Pons (tissue), 1 donor: ENCODE measurements around the gene SNX7.
A peak's percentile ranks its signal among the peaks of the same experiment; 100 is the strongest.

Experiments
- DNase-seq: peaks from one replicate; pipeline ENCODE4 v3.0.0-alpha.2; 2016; ENCODE audit warnings: low spot score

Gene SNX7

DNA sequence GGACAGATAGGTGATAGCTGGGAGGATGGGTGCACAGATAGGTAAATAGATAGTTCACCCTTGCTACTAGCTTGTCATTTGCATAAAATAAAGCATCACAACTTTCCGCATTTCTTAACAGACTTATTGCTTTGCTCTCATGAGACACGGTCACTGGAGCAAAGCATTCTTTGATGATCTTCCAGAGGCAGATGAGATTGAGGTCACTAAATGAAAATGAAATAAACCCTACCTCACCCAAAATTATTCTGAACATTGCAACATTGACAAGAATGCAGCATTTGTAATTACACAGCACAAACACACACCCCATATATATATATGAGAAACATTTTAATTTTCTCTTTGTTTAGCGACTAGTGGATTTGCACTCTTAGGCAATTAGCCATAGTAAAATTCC, 107.6 kb downstream of the SNX7 start:
- no peak for DNase-seq

DNA sequence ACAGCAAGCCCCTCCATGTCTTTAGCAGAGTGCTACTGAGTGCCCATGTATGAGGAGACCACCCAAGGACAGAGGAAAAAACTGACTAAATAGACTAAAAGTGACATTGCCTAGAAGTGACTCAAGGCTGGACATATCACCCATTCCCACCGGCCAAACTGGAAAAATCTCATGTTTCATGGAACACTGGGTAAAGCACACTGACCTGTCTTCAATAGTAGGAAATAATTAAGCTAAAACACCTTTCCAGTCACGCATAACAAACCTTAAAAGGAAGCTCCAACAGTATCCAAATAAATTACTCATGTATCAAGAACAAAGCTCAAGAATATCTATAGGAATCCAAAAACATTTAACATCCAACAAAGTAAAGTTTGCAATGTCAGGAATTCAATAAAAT, 120.4 kb downstream of the SNX7 start:
- DNase-seq: no peak

DNA sequence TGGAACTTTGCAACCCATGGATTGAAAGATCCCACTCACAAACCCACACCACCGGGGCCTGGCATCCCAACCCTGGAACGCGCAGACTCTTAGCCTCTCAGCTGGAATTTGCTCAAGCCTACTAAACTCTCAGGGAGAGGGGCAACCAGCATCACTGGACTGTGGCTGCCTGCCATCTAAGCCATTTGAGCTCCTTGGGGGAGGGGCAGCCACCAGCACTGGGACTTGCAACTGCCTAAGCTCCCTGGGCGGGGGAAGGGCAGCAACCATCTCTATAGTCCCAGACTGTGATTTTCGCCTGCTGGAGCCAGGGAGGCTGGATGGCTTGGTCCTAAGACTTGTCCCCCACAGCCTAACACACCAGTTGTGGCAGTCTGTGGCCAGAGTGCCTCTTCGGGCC, 122.3 kb downstream of the SNX7 start:
- no peak for DNase-seq

DNA sequence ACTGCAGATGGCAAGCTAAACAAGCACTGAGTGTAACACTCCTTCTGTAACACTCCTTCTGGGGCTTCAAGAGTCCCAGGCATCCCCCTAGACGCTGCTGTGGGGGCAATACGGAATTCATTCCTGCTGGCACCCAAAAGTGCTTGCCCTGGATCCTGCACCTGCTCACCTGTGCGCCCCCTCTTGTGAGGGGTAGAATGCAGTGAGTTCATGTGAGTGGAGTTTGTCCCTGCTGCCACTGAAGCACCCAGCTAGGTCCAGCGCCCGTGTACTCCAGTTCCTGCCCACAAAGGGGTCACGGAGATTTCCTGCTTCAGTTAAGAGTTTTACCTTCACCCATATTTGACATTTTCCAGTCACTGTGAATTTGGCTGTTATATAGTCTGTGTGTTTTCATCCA, 130.0 kb downstream of the SNX7 start:
- no peak for DNase-seq

DNA sequence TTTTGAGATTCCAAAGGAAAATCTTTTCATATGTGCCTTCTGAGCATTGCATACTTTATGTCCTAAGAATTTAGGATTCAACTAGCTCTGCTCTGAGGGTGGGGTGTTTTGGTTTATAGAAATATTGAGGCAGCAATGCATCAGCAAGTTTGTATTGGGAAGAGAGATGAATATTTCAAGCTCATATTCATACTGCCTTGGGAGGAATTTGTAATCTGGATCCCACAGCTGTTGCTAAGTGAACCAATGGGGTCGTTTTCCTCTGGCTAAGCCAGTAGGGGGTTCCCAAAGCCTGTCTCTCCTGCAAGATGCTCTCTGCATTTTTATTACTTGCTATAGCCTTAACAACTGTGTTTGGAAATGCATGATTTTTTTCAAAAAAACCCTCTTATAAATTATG, 130.6 kb downstream of the SNX7 start:
- DNase-seq: no peak

DNA sequence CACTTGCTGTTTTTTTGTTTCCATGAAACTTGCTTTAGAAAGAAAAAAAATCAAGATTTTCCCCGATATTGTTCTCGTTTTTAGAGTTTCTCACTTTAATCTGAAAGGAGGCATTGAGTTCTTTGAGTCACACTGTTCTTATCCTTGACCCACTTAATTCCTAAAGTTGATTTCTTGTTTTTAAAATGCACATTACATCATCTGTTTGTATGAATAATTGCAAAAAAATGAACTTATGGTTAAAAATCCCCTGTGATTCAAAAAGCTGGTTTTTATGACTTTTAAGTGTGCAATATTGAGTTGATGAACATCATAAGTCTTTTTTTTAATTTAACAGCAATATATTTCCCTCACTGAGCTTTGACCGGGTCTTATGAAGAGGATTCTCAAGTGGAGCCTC, 131.6 kb downstream of the SNX7 start:
- no peak for DNase-seq

DNA sequence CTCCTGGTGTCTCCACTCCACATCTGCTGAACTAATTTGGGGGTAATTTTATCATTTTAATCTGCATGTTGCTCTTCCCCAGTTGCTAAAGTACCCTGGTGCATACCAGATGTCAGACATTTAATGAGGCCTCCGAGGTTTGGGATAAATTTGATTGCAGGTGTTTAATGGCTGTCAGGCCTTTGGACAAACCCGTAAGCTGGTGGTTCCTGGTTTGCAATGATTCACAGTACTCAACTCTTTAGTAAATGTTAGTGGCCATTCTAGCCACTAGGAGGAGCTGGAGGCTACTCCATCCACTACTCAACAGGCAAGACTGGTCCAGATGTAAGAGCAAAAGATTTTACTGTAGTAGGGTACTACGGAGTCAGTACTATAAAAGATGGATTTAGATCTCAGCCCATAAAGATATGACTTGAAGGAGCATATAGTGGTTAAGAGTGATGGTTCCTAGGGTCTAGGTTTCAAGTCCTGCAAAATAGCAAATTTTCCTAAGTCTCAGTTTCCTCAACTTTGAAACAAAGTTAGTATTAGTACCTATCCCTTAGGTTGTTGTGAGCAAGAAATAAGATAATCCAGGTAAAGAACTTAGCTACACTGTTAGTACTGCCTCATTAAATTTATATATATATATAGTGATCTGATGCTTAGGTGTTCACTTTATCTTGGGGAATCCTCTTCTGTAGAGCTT, 132.8 kb downstream of the SNX7 start:
- DNase-seq: peak; percentile 86

DNA sequence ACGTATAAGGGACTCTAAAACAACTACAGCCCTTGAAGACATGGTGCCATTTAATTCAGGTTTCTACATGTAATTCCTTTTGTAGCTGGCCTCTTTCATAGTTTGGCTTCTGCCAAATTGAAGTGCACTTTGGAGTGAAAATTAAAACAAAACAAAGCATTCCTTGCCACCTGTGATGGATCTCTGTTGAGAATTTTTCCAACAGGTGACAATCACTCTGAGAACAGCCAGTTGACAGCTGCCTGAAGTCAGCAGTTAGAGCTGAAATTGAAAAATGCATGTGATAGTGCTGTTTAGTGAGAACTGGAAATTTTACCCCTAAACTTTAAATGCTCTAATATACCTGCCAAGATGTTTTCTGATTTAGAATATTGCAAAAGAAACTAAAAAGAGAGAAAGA, 134.5 kb downstream of the SNX7 start:
- DNase-seq: no peak

DNA sequence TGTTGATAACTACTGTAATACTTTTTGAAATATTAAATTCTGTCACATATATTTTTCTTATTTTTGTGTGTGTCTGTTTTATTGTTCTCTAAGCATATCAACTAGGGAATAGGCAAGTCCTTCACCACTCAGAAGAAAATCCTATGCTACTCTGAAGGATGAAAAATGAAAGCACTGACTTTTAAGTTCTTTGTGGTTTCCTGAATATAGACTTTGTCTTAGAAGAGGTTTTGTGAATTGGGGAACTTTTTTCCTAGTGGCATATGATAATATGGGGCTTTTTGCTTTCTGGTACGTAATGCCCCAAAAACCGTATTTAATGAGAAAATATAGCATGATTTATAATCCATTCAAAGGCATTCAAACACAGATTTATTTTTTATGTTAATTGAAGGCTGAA, 136.0 kb downstream of the SNX7 start:
- no peak for DNase-seq
